GM18499 (cell line): ENCODE measurements around the gene BAHCC1.

ENCODE experiments used
- ATAC-seq: cut with Tn5 transposase; IDR thresholded peaks from one replicate; pipeline ENCODE4 v1.9.1; 2021; ENCODE audit warnings: moderate number of reproducible peaks; ENCODE audit not compliant: insufficient read depth, unreplicated experiment

Gene BAHCC1

DNA sequence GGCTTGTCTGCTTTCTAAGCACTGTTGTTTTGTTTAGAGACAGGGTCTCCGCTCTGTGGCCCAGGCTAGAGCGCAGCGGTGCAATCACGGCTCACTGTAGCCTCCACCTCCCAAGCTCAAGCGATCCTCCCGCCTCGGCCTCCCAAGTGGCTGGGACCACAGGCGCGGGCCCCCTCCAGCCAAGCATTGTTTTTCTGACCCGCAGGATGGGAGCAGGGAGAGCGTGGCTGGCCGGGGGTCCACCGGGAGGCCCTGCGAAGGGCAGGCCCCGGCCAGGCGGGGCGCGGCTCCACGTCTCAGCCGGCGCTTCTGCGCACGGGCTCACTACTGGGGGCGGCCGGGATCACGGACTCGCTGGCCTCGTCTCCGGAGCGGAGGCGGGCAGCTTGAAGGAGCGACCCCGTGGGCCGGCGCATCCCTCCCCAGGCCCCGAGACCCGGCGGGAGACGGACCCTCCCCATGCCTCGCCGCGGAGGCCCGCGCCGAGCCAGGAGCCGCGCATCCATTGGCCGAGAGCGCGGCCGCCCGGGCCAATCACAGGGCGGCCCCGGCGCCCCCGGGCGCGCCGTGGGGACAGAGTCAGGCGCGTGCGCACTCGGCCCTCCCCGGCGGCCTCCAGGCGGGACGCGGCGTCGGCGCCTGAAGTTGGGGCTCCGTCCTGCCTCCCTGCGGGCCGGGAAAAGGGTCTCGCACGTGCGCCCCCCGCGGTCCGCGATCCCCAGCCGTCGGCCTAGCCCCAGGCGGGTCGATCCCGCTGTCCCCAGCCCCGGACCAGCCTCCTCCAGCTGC lies 92.4 kb downstream of the BAHCC1 start:
- ATAC-seq = no peak

- no peak for ATAC-seq
Observed at GRCh38 chr17:81488276-81488860, 93.1 kb downstream of the BAHCC1 start.

GRCh38 chr17:81489012-81489997 lies 94.0 kb downstream of the BAHCC1 start:
- no peak for ATAC-seq

DNA sequence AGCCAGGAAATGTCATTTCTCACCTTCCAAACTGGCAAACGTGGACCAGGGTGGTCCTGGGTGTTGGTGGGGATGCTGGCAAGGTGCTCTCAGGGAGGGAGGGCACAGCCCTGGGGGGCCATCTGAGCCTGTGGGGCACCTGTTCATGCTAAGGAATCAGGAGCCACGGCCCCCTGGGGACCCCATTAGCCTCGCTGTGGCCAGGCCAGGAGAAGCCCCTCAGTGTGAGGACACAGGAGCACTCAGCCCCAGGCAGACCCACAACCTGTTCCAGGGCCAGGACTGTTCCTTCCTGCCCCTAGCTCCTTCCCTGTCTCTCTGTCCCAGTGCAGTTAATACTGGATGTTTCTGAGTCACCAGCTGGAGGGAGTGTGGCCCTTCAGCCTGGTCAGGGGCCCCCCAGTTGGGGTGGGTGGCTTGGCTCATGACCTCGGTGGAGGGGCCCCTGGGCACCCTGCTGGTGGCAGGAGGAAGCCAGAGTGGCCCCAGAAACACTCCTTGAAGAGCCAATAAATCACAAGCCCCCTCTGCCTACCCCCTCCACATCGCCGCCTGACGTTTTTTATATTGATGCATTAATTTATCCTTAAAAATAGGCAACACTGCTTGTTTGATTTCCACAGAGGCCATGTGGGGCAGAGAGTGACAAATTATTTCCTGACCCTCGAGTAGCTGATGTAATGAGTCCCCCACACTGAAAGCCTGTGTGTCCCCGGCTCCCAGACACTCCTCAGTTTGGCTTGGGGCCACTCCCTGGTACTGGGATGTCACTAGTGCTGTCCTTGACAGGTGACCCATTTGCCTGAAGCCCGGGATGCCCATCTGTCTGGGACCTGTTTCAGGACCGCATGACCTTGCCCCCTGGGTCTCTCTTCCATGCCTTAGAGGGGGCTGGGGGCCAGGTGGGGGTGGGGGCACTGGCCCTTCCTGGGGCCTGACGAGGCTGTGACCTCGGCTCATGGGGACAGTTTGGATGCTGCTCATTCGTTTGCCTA lies 95.0 kb downstream of the BAHCC1 start:
- ATAC-seq = no peak

- no peak for ATAC-seq
Observed at GRCh38 chr17:81491181-81491581, 95.9 kb downstream of the BAHCC1 start.

GRCh38 chr17:81491761-81492160 lies 96.5 kb downstream of the BAHCC1 start:
- ATAC-seq = no peak

GRCh38 chr17:81492202-81492601 lies 96.9 kb downstream of the BAHCC1 start:
- no peak for ATAC-seq

GRCh38 chr17:81492706-81493105 lies 97.4 kb downstream of the BAHCC1 start:
- ATAC-seq = no peak

GRCh38 chr17:81493198-81494038 lies 98.2 kb downstream of the BAHCC1 start:
- ATAC-seq = no peak

DNA sequence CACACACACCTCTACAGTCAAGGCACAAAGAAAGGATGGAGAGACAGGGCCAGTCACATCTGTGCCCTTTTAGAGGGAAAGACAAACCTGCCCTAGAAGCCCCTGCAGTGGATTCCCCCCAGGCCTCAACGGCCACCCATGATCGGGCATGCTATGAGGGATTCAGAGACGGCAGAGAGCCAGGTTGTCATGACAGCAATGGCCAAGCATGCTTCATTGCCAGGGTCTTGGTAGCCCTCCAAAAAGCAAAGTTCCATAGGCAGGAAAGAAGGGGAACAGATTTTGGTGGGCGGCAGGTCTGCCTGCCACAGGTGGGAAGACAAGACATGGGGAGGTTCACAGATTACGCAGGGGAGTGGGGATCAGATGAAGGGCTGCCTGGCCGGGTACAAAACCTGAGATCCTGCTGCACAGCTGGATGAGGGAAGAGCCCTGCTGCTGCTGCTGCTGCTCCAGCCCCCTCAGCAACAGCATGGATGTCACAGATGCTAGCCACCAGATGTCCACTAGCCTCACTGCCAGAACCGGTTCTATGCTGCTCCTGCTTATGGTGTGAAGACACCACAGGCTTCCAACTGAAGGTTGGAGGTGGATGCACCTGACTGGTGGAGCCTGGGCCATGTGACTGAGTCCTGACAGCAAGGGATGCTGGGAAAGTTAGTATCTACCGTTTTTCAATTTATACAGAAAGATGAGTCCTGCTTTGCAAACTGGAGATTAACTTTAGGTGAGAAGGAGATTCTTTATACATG lies 99.5 kb downstream of the BAHCC1 start:
- ATAC-seq = no peak

GRCh38 chr17:81498953-81499600 lies 103.8 kb downstream of the BAHCC1 start:
- ATAC-seq = no peak

- no peak for ATAC-seq
Observed at GRCh38 chr17:81499601-81499970, 104.3 kb downstream of the BAHCC1 start.

GRCh38 chr17:81500047-81500446 lies 104.8 kb downstream of the BAHCC1 start:
- no peak for ATAC-seq

DNA sequence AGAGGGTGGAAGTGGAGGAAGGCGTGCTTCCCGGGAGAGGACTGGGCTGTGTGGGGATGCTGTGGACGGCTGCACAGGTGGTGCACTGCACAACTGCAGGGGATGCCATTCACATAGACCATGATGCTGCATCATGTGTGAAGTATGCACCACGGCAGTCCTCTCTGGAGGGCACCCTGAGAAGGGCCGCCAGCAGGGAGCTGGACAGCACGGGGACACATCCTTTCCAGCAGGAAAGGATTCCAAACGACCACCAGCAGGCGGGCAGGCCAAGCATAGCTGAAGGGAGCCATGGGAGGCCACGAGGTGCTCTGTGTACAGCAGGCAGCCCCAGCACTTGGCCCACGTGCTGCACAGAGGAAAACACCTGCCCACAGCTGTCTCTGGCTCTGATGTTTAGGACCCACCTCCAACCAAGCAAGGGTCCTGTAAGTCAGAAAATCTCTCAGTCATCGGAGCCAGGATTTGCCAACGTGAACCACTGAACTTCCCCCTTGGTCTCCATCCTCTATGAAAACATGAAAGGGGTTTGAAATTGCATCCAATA lies 107.3 kb downstream of the BAHCC1 start:
- ATAC-seq = no peak

DNA sequence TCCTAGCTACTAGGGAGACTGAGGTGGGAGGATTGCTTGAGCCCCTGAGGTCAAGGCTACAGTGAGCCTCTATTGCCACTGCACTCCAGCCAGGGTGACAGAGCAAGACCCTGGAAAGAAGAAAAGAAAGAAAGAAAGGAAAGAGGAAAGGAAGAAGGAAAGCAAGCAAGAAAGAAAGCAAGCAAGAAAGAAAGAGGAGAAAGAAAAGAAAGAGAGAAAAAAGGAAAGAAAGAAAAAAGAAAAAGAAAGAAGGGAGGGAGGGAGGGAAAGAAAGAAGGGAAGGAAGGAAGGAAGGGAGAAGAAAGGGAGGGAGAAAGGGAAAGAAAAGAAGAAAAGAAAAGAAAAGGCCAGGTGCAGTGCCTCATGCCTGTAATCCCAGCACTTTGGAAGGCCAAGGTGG lies 108.4 kb downstream of the BAHCC1 start:
- no peak for ATAC-seq

GRCh38 chr17:81508639-81509206 lies 113.5 kb downstream of the BAHCC1 start:
- no peak for ATAC-seq
